Stomach smooth muscle (tissue), 2 donors: ENCODE results near the gene INKA1.

Experiments
- H3K27ac ChIP-seq: one replicate; pipeline ENCODE4 v1.7.0; 2013; ENCODE audit warnings: mild to moderate bottlenecking, low read length, inconsistent platforms
- H3K27me3 ChIP-seq, 2 donors: one replicate each; pipeline ENCODE4 v1.7.0; 2013; ENCODE audit warnings: low read length in 2 of 2; ENCODE audit not compliant: insufficient read depth in 2 of 2, control insufficient read depth in 1 of 2
- H3K36me3 ChIP-seq, 2 donors: one replicate each; pipeline ENCODE4 v1.7.0; 2013; ENCODE audit warnings: low read length in 2 of 2; ENCODE audit not compliant: control insufficient read depth in 2 of 2, insufficient read depth in 2 of 2
- H3K4me1 ChIP-seq: one replicate; pipeline ENCODE4 v1.7.0; 2013; ENCODE audit warnings: low read length; ENCODE audit not compliant: control insufficient read depth, insufficient read depth
- H3K4me3 ChIP-seq, 2 donors: one replicate each; pipeline ENCODE4 v1.7.0; 2013; ENCODE audit warnings: low read length in 2 of 2
- H3K9ac ChIP-seq, 2 donors: one replicate each; pipeline ENCODE4 v1.7.0; 2013; ENCODE audit warnings: low read length in 2 of 2, mild to moderate bottlenecking in 1 of 2
- H3K9me3 ChIP-seq, 2 donors: one replicate each; pipeline ENCODE4 v1.7.0; 2013; ENCODE audit warnings: low read length in 2 of 2; ENCODE audit not compliant: control insufficient read depth in 2 of 2
- donor health status: healthy.
- donor health status: Pancreatic carcinoma.

INKA1 gene

GRCh38 chr3:49787182-49787464 is 15.9 kb upstream of the INKA1 start:
- H3K36me3 ChIP-seq: no peaks in the 10 kb centered on the region
- peaks cover 28% of the 10 kb centered on the region for H3K4me1 ChIP-seq
- no peaks in the 10 kb centered on the region for H3K27me3 ChIP-seq
- H3K4me3 ChIP-seq: peak overlapping the region; percentile 51 to 76
- peak overlapping the region; percentile 87 for H3K27ac ChIP-seq
- H3K9me3 ChIP-seq: no peaks in the 10 kb centered on the region
- peak overlapping the region; percentile 82 to 90 for H3K9ac ChIP-seq

- Histone ChIP-seq H3K27me3 (no peaks in the 10 kb centered on the region), H3K4me1 (peaks cover 28% of the 10 kb centered on the region), H3K4me3 (no peak overlapping the region), H3K9me3 (no peaks in the 10 kb centered on the region), H3K27ac (no peak overlapping the region), H3K9ac (no peak overlapping the region), H3K36me3 (no peaks in the 10 kb centered on the region)
Observed at GRCh38 chr3:49787536-49787935, 15.5 kb upstream of the INKA1 start.

GRCh38 chr3:49788056-49788455 is 15.0 kb upstream of the INKA1 start:
- Histone ChIP-seq H3K9me3 (no peaks in the 10 kb centered on the region), H3K4me1 (peaks cover 28% of the 10 kb centered on the region), H3K4me3 (no peak overlapping the region), H3K27ac (no peak overlapping the region), H3K9ac (no peak overlapping the region), H3K27me3 (no peaks in the 10 kb centered on the region), H3K36me3 (no peaks in the 10 kb centered on the region)

GRCh38 chr3:49790626-49791411 is 12.2 kb upstream of the INKA1 start:
- Histone ChIP-seq H3K9me3 (no peaks in the 10 kb centered on the region), H3K36me3 (no peaks in the 10 kb centered on the region), H3K9ac (no peak overlapping the region), H3K4me3 (no peak overlapping the region), H3K4me1 (peaks cover 8% of the 10 kb centered on the region), H3K27ac (no peak overlapping the region), H3K27me3 (no peaks in the 10 kb centered on the region)

- Histone ChIP-seq H3K9me3 (no peaks in the 10 kb centered on the region), H3K36me3 (no peaks in the 10 kb centered on the region), H3K27ac (no peak overlapping the region), H3K27me3 (no peaks in the 10 kb centered on the region), H3K9ac (no peak overlapping the region), H3K4me1 (peaks cover 6% of the 10 kb centered on the region), H3K4me3 (no peak overlapping the region)
Observed at GRCh38 chr3:49791571-49791970, 11.5 kb upstream of the INKA1 start.

GRCh38 chr3:49792371-49793150 is 10.5 kb upstream of the INKA1 start:
- Histone ChIP-seq H3K4me1 (no peaks in the 10 kb centered on the region), H3K36me3 (no peaks in the 10 kb centered on the region), H3K27me3 (no peaks in the 10 kb centered on the region), H3K9me3 (no peaks in the 10 kb centered on the region), H3K9ac (no peak overlapping the region), H3K27ac (no peak overlapping the region), H3K4me3 (no peak overlapping the region)

- Histone ChIP-seq H3K27me3 (no peaks in the 10 kb centered on the region), H3K4me1 (no peaks in the 10 kb centered on the region), H3K9me3 (no peaks in the 10 kb centered on the region), H3K9ac (no peak overlapping the region), H3K4me3 (no peak overlapping the region), H3K36me3 (no peaks in the 10 kb centered on the region), H3K27ac (no peak overlapping the region)
Observed at GRCh38 chr3:49793486-49794085, 9.5 kb upstream of the INKA1 start.

GRCh38 chr3:49794431-49794830 is 8.6 kb upstream of the INKA1 start:
- H3K36me3 ChIP-seq: no peaks in the 10 kb centered on the region
- H3K4me3 ChIP-seq: no peak overlapping the region
- H3K9ac ChIP-seq: no peak overlapping the region
- H3K4me1 ChIP-seq: no peaks in the 10 kb centered on the region
- H3K27me3 ChIP-seq: no peaks in the 10 kb centered on the region
- no peaks in the 10 kb centered on the region for H3K9me3 ChIP-seq
- H3K27ac ChIP-seq: no peak overlapping the region

- Histone ChIP-seq H3K4me1 (peaks cover 2% of the 10 kb centered on the region), H3K27ac (no peak overlapping the region), H3K27me3 (no peaks in the 10 kb centered on the region), H3K9ac (no peak overlapping the region), H3K4me3 (no peak overlapping the region), H3K36me3 (no peaks in the 10 kb centered on the region), H3K9me3 (no peaks in the 10 kb centered on the region)
Observed at GRCh38 chr3:49794926-49795905, 7.8 kb upstream of the INKA1 start.

- H3K4me1 ChIP-seq: peaks cover 16% of the 10 kb centered on the region
- no peak overlapping the region for H3K27ac ChIP-seq
- H3K4me3 ChIP-seq: no peak overlapping the region
- H3K27me3 ChIP-seq: no peaks in the 10 kb centered on the region
- no peak overlapping the region for H3K9ac ChIP-seq
- no peaks in the 10 kb centered on the region for H3K9me3 ChIP-seq
- no peaks in the 10 kb centered on the region for H3K36me3 ChIP-seq
Observed at GRCh38 chr3:49799105-49799504, 4.0 kb upstream of the INKA1 start.
